ENCODE measurements around the gene GPRC5A. TPM values are rescaled to one million over a fixed set of nuclear protein-coding genes. Genes with fewer than 3 reads are reported as not detected.

Gene GPRC5A
- total RNA-seq, 5 donors from 2014 or later (not counting 1 experiment from before 2014, with no cell fraction given) = 0.28 to 2.0 (median 1.4) TPM; not detected in 1

DNA sequence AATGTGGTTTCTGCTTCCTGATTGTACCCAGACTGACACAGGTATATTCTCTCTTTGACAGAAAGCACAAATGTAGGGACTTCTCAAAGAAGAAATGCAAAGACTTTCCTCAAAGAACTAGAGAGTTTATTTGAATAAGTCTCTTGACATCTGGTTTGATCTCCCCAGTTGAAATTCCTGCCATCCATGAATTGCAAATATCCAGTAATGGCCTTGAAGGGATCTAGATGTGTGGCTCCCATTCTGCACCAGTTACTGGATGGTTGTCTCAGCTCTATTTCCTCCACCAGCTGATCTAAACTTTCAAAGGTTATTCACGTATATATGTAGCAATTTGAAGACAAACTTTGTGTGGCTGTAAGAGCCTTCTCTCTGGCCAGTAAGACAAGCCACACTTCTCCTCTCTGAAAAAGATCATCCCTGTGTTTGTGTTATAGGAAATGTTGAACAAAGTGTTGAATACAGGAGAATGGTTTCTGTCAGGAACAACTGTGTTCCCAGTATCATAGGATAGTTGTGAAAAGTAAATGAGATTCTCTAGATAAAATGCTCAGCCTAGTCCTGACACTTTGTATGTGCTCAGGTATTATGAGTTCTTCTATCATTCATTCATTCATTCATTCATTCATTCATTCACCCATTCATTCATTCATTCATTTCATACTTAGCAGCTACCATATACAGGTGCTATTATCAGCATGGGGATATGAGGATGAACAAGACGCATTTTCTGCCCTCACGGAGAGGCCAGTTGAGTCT is 22.7 kb upstream of the GPRC5A start:
- H3K4me1 ChIP-seq (ENCODE audit: control insufficient read depth in 1 of 2, extremely low read depth in 1 of 2, insufficient read depth in 2 of 2, low read length in 2 of 2) = no peaks in the 10 kb centered on the region
- WGBS (ENCODE audit: insufficient coverage) = no CpG with 5 or more reads among the region's 3 CpGs
- H3K9me3 ChIP-seq = no peaks in the 10 kb centered on the region
- Mint-ChIP-seq H3K9me3 (no peaks in the 10 kb centered on the region), H3K36me3 (peaks cover 4% of the 10 kb centered on the region), H3K4me1 (no peaks in the 10 kb centered on the region), H3K27ac (no peak overlapping the region), H3K4me3 (no peak overlapping the region), H3K27me3 (no peaks in the 10 kb centered on the region)
- POLR2A ChIA-PET = interaction anchor here in 1 of 2 donors (0.5 kb wide), 1 partner anchor 24 kb away, joined by 3 read pairs; no protein-coding TSS in a partner anchor
- ATAC-seq (replicated peaks in 1 of 4) (no peak), DNase-seq (no peak)
- no peak overlapping the region for H3K27ac ChIP-seq (ENCODE audit: low read length)
- no peak overlapping the region for H3K4me3 ChIP-seq (ENCODE audit: control insufficient read depth in 1 of 2, extremely low read depth in 1 of 2, low read length in 1 of 2)
- CTCF ChIA-PET = no interaction called here
- no peaks in the 10 kb centered on the region for H3K36me3 ChIP-seq (ENCODE audit: control insufficient read depth in 2 of 2, extremely low read depth in 1 of 2, insufficient read depth in 1 of 2, low read length in 1 of 2)
- peaks cover 0 to 3% of the 10 kb centered on the region in 2 experiments for H3K27me3 ChIP-seq (replicated peaks in 1 of 2; ENCODE audit: control insufficient read depth in 2 of 2, extremely low read depth in 1 of 2, insufficient read depth in 2 of 2, low read length in 1 of 2)

- 86% methylated on average over 2 of the region's 7 CpGs for WGBS (ENCODE audit: insufficient coverage)
- DNase-seq (no peak), ATAC-seq (replicated peaks in 1 of 4) (no peak)
- H3K9me3 Mint-ChIP-seq = no peaks in the 10 kb centered on the region
- no peaks in the 10 kb centered on the region for H3K4me1 Mint-ChIP-seq
- Histone ChIP-seq H3K4me1 (ENCODE audit: control insufficient read depth in 1 of 2, extremely low read depth in 1 of 2, insufficient read depth in 2 of 2, low read length in 2 of 2) (no peaks in the 10 kb centered on the region), H3K36me3 (ENCODE audit: control insufficient read depth in 2 of 2, extremely low read depth in 1 of 2, insufficient read depth in 1 of 2, low read length in 1 of 2) (no peaks in the 10 kb centered on the region), H3K4me3 (ENCODE audit: control insufficient read depth in 1 of 2, extremely low read depth in 1 of 2, low read length in 1 of 2) (no peak overlapping the region), H3K27ac (ENCODE audit: low read length) (no peak overlapping the region), H3K27me3 (replicated peaks in 1 of 2; ENCODE audit: control insufficient read depth in 2 of 2, extremely low read depth in 1 of 2, insufficient read depth in 2 of 2, low read length in 1 of 2) (peaks cover 0 to 3% of the 10 kb centered on the region in 2 experiments), H3K9me3 (no peaks in the 10 kb centered on the region)
- H3K27ac Mint-ChIP-seq = no peak overlapping the region
- no peak overlapping the region for H3K4me3 Mint-ChIP-seq
- POLR2A ChIA-PET = no interaction called here
- no peaks in the 10 kb centered on the region for H3K36me3 Mint-ChIP-seq
- CTCF ChIA-PET = no interaction called here
- H3K27me3 Mint-ChIP-seq = no peaks in the 10 kb centered on the region
Observed at GRCh38 chr12:12870465-12870864, 20.9 kb upstream of the GPRC5A start.

DNA sequence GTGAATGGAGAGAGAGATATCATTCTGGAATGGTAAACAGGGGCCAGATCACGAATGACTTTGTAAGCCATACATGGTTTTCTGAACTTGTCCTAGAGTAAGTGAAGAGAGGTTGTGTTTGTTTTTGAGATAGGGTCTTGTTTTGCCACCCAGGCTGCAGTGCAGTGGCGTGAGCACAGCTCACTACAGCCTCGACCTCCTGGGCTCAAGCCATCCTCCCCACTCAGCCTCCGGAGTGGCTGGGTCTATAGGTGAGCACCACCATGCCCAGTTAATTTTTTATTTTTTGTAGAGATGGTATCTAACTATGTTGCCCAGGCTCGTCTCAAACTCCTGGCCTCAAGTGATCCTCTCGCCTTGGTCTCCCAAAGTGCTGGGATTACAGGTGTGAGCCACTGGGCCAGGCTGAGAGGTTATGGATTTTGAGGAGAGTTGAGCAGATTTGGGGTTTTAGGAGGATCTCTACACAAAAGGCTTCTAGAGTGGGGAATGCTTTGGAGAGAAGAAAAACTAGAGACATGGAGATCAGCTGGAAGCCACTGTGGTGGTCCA is 19.7 kb upstream of the GPRC5A start:
- H3K36me3 Mint-ChIP-seq = no peaks in the 10 kb centered on the region
- H3K27me3 ChIP-seq (replicated peaks in 1 of 2; ENCODE audit: control insufficient read depth in 2 of 2, extremely low read depth in 1 of 2, insufficient read depth in 2 of 2, low read length in 1 of 2) = peaks cover 0 to 3% of the 10 kb centered on the region in 2 experiments
- H3K9me3 ChIP-seq = no peaks in the 10 kb centered on the region
- H3K4me3 Mint-ChIP-seq = no peak overlapping the region
- no peak for ATAC-seq (replicated peaks in 1 of 4)
- CTCF ChIA-PET = no interaction called here
- no peak overlapping the region for H3K27ac ChIP-seq (ENCODE audit: low read length)
- no peaks in the 10 kb centered on the region for H3K36me3 ChIP-seq (ENCODE audit: control insufficient read depth in 2 of 2, extremely low read depth in 1 of 2, insufficient read depth in 1 of 2, low read length in 1 of 2)
- no peaks in the 10 kb centered on the region for H3K9me3 Mint-ChIP-seq
- DNase-seq = no peak
- no peaks in the 10 kb centered on the region for H3K4me1 ChIP-seq (ENCODE audit: control insufficient read depth in 1 of 2, extremely low read depth in 1 of 2, insufficient read depth in 2 of 2, low read length in 2 of 2)
- no peak overlapping the region for H3K27ac Mint-ChIP-seq
- WGBS (ENCODE audit: insufficient coverage) = 100% methylated on average over 2 of the region's 6 CpGs
- H3K27me3 Mint-ChIP-seq = no peaks in the 10 kb centered on the region
- no peak overlapping the region for H3K4me3 ChIP-seq (ENCODE audit: control insufficient read depth in 1 of 2, extremely low read depth in 1 of 2, low read length in 1 of 2)
- H3K4me1 Mint-ChIP-seq = no peaks in the 10 kb centered on the region
- POLR2A ChIA-PET = no interaction called here

DNA sequence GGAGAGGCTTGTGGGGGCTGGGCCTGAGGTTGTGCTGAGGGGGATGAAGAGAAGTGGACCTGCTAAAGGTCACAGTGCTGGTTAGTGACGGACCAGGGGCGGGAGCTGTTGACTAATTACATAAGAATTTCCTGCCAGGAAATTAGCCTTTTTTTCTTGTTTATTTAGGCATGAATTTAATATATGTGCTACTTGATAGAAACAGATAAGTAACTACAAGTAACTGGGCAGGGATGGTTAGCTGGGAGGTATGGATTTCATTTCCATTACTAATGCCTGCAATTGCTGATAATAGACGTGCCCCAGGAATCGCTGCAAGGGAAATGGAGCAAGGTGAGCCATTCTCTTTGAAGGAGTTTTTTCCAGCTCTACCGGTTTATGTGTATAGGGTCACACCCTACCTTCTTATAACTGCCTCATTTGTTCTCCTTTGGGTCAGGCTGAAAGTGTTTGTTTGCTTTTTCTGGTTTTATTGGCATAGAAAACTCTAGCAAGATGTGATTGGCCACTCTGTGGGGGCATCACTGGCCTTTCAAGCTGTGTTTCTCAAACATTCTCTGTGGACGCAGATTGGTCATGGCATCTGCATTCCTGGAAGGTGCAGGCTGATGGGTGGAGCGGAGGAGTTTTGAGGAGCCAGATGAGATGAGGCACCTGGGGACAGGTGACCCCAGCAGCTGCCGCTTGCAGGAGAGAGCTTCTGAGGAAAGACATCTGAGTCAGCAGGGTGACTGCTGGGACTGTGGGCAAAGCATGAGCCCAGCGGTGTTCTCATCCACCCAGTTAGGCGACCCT is 19.0 kb upstream of the GPRC5A start:
- no peaks in the 10 kb centered on the region for H3K4me1 Mint-ChIP-seq
- no peaks in the 10 kb centered on the region for H3K36me3 Mint-ChIP-seq
- POLR2A ChIA-PET = no interaction called here
- no peaks in the 10 kb centered on the region for H3K9me3 ChIP-seq
- no peak overlapping the region for H3K27ac ChIP-seq (ENCODE audit: low read length)
- no peak overlapping the region for H3K4me3 ChIP-seq (ENCODE audit: control insufficient read depth in 1 of 2, extremely low read depth in 1 of 2, low read length in 1 of 2)
- no peaks in the 10 kb centered on the region for H3K27me3 Mint-ChIP-seq
- H3K9me3 Mint-ChIP-seq = no peaks in the 10 kb centered on the region
- WGBS (ENCODE audit: insufficient coverage) = 83% methylated on average over 4 of the region's 10 CpGs
- DNase-seq (no peak), ATAC-seq (replicated peaks in 1 of 4) (no peak)
- CTCF ChIA-PET = no interaction called here
- peaks cover 0 to 3% of the 10 kb centered on the region in 2 experiments for H3K27me3 ChIP-seq (replicated peaks in 1 of 2; ENCODE audit: control insufficient read depth in 2 of 2, extremely low read depth in 1 of 2, insufficient read depth in 2 of 2, low read length in 1 of 2)
- no peaks in the 10 kb centered on the region for H3K36me3 ChIP-seq (ENCODE audit: control insufficient read depth in 2 of 2, extremely low read depth in 1 of 2, insufficient read depth in 1 of 2, low read length in 1 of 2)
- no peaks in the 10 kb centered on the region for H3K4me1 ChIP-seq (ENCODE audit: control insufficient read depth in 1 of 2, extremely low read depth in 1 of 2, insufficient read depth in 2 of 2, low read length in 2 of 2)
- no peak overlapping the region for H3K27ac Mint-ChIP-seq
- no peak overlapping the region for H3K4me3 Mint-ChIP-seq

- CTCF ChIA-PET = no interaction called here
- Histone ChIP-seq H3K27ac (ENCODE audit: low read length) (no peak overlapping the region), H3K27me3 (replicated peaks in 1 of 2; ENCODE audit: control insufficient read depth in 2 of 2, extremely low read depth in 1 of 2, insufficient read depth in 2 of 2, low read length in 1 of 2) (peaks cover 0 to 4% of the 10 kb centered on the region in 2 experiments), H3K36me3 (ENCODE audit: control insufficient read depth in 2 of 2, extremely low read depth in 1 of 2, insufficient read depth in 1 of 2, low read length in 1 of 2) (no peaks in the 10 kb centered on the region), H3K9me3 (no peaks in the 10 kb centered on the region), H3K4me1 (ENCODE audit: control insufficient read depth in 1 of 2, extremely low read depth in 1 of 2, insufficient read depth in 2 of 2, low read length in 2 of 2) (no peaks in the 10 kb centered on the region), H3K4me3 (ENCODE audit: control insufficient read depth in 1 of 2, extremely low read depth in 1 of 2, low read length in 1 of 2) (no peak overlapping the region)
- ATAC-seq (replicated peaks in 1 of 4) (no peak), DNase-seq (no peak)
- no peak overlapping the region for H3K4me3 Mint-ChIP-seq
- WGBS (ENCODE audit: insufficient coverage) = 100% methylated on average over 1 of the region's 2 CpGs
- no peak overlapping the region for H3K27ac Mint-ChIP-seq
- H3K36me3 Mint-ChIP-seq = no peaks in the 10 kb centered on the region
- POLR2A ChIA-PET = no interaction called here
- no peaks in the 10 kb centered on the region for H3K27me3 Mint-ChIP-seq
- no peaks in the 10 kb centered on the region for H3K4me1 Mint-ChIP-seq
- no peaks in the 10 kb centered on the region for H3K9me3 Mint-ChIP-seq
Observed at GRCh38 chr12:12872934-12873275, 18.5 kb upstream of the GPRC5A start.

DNA sequence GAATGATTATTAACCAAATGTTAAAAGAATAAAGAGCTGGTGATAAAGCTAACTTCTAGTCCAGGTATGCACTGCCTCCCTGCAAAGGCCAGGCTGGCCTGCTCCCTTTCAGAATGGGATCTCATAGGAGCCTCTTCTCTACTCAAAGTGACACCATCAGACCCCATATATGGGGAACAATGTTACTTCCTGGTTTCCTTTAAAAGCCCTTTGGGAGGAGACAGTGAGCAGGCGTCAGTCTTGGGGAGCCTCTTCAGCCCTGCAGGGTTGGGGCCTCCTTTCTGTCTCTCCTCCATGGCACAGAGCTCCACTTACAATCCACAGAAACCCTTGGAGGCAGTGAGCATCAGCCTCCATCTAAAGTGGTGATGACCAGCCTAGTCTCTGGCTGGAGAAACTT is 17.3 kb upstream of the GPRC5A start:
- no peak for ATAC-seq (replicated peaks in 1 of 4)
- no peaks in the 10 kb centered on the region for H3K9me3 ChIP-seq
- H3K27me3 Mint-ChIP-seq = no peaks in the 10 kb centered on the region
- H3K36me3 ChIP-seq (ENCODE audit: control insufficient read depth in 2 of 2, extremely low read depth in 1 of 2, insufficient read depth in 1 of 2, low read length in 1 of 2) = no peaks in the 10 kb centered on the region
- CTCF ChIA-PET = interaction anchor here in 1 of 2 donors (0.5 kb wide), 2 partner anchors 30 to 47 kb away, joined by 3 to 4 read pairs; no protein-coding TSS in a partner anchor
- H3K27ac Mint-ChIP-seq = no peak overlapping the region
- no peaks in the 10 kb centered on the region for H3K9me3 Mint-ChIP-seq
- H3K36me3 Mint-ChIP-seq = no peaks in the 10 kb centered on the region
- H3K4me1 Mint-ChIP-seq = no peaks in the 10 kb centered on the region
- no peak overlapping the region for H3K27ac ChIP-seq (ENCODE audit: low read length)
- no peak for DNase-seq
- no peak overlapping the region for H3K4me3 ChIP-seq (ENCODE audit: control insufficient read depth in 1 of 2, extremely low read depth in 1 of 2, low read length in 1 of 2)
- POLR2A ChIA-PET = no interaction called here
- peaks cover 0 to 5% of the 10 kb centered on the region in 2 experiments for H3K27me3 ChIP-seq (replicated peaks in 1 of 2; ENCODE audit: control insufficient read depth in 2 of 2, extremely low read depth in 1 of 2, insufficient read depth in 2 of 2, low read length in 1 of 2)
- no CpG with 5 or more reads among the region's 1 CpG for WGBS (ENCODE audit: insufficient coverage)
- H3K4me1 ChIP-seq (ENCODE audit: control insufficient read depth in 1 of 2, extremely low read depth in 1 of 2, insufficient read depth in 2 of 2, low read length in 2 of 2) = no peaks in the 10 kb centered on the region
- no peak overlapping the region for H3K4me3 Mint-ChIP-seq

Measured in T-cell (primary cell).